Left renal cortex interstitium (tissue), 4 donors: ENCODE results near the gene NFIA. TPM values are rescaled to one million over a fixed set of nuclear protein-coding genes. Genes with fewer than 3 reads are reported as not detected.

Experiments
- DNase-seq, 4 donors: peaks; one replicate each; pipeline ENCODE4 v3.0.0-alpha.2; 2013; ENCODE audit warnings: low read depth in 4 of 4, low spot score in 2 of 4, missing footprints in 1 of 4
- polyA plus RNA-seq, 4 donors: library from polyadenylated mRNA; unstranded; fragments of 120-200 nt; gene quantifications; one replicate each; pipeline ENCODE4 v1.2.1, GENCODE V29; 2013; ENCODE audit not compliant: insufficient read length in 4 of 4

Gene NFIA
- polyA plus RNA-seq, 4 donors: 15.6 to 19.6 (median 16.0) TPM

- DNase-seq: no peak
Measured at GRCh38 chr1:61098906-61099437, 16.6 kb downstream of the NFIA start.

GRCh38 chr1:61100578-61100977, 18.2 kb downstream of the NFIA start:
- DNase-seq: no peak

- DNase-seq: no peak
Measured at GRCh38 chr1:61101536-61101935, 19.2 kb downstream of the NFIA start.

GRCh38 chr1:61102041-61102440, 19.7 kb downstream of the NFIA start:
- no peak for DNase-seq

- no peak for DNase-seq
Measured at GRCh38 chr1:61102621-61103020, 20.3 kb downstream of the NFIA start.

GRCh38 chr1:61104220-61104671, 21.9 kb downstream of the NFIA start:
- DNase-seq: no peak

- no peak for DNase-seq
Measured at GRCh38 chr1:61107638-61108037, 25.3 kb downstream of the NFIA start.

GRCh38 chr1:61109158-61109557, 26.8 kb downstream of the NFIA start:
- no peak for DNase-seq

GRCh38 chr1:61109910-61110309, 27.5 kb downstream of the NFIA start:
- no peak for DNase-seq

- DNase-seq: no peak
Measured at GRCh38 chr1:61110554-61110953, 28.2 kb downstream of the NFIA start.

GRCh38 chr1:61111084-61112004, 29.0 kb downstream of the NFIA start:
- no peak for DNase-seq

GRCh38 chr1:61114178-61114870, 32.0 kb downstream of the NFIA start:
- DNase-seq: no peak

- DNase-seq: no peak
Measured at GRCh38 chr1:61115436-61115835, 33.1 kb downstream of the NFIA start.

GRCh38 chr1:61116421-61116820, 34.1 kb downstream of the NFIA start:
- no peak for DNase-seq

GRCh38 chr1:61117283-61117682, 34.9 kb downstream of the NFIA start:
- DNase-seq: no peak

GRCh38 chr1:61119085-61119484, 36.7 kb downstream of the NFIA start:
- no peak for DNase-seq

- DNase-seq: no peak
Measured at GRCh38 chr1:61120246-61120840, 38.0 kb downstream of the NFIA start.

GRCh38 chr1:61120998-61121397, 38.6 kb downstream of the NFIA start:
- DNase-seq: no peak

- DNase-seq: no peak
Measured at GRCh38 chr1:61121631-61122030, 39.3 kb downstream of the NFIA start.

GRCh38 chr1:61122389-61122788, 40.0 kb downstream of the NFIA start:
- no peak for DNase-seq

GRCh38 chr1:61123326-61123725, 41.0 kb downstream of the NFIA start:
- DNase-seq: no peak
